HG02610 (cell line): ENCODE data around the gene PLAC1.
A peak's percentile ranks its signal among the peaks of the same experiment; 100 is the strongest.

Experiments used
- ATAC-seq: cut with Tn5 transposase; IDR thresholded peaks from one replicate; pipeline ENCODE4 v1.9.1; 2021; ENCODE audit warnings: mild to moderate bottlenecking, moderate library complexity; ENCODE audit not compliant: unreplicated experiment

The PLAC1 gene

GRCh38 chrX:134671294-134671693, 13.0 kb upstream of the PLAC1 start:
- no peak for ATAC-seq

GRCh38 chrX:134670134-134670924, 12.1 kb upstream of the PLAC1 start:
- no peak for ATAC-seq

GRCh38 chrX:134669378-134670098, 11.3 kb upstream of the PLAC1 start:
- ATAC-seq: no peak

GRCh38 chrX:134664202-134664601, 5.9 kb upstream of the PLAC1 start:
- no peak for ATAC-seq

GRCh38 chrX:134661295-134661694, 3.0 kb upstream of the PLAC1 start:
- ATAC-seq: no peak

- no peak for ATAC-seq
Observed at GRCh38 chrX:134660627-134661026, 2.4 kb upstream of the PLAC1 start.

- ATAC-seq: no peak
Observed at GRCh38 chrX:134659761-134660160, 1.5 kb upstream of the PLAC1 start.

GRCh38 chrX:134658760-134659023, 421 bp upstream of the PLAC1 start:
- ATAC-seq: no peak

GRCh38 chrX:134654398-134655012, 3.8 kb downstream of the PLAC1 start:
- peak; percentile 72 for ATAC-seq

GRCh38 chrX:134653835-134654234, 4.4 kb downstream of the PLAC1 start:
- no peak for ATAC-seq

GRCh38 chrX:134650701-134651100, 7.6 kb downstream of the PLAC1 start:
- ATAC-seq: no peak

- no peak for ATAC-seq
Observed at GRCh38 chrX:134649770-134650169, 8.5 kb downstream of the PLAC1 start.

GRCh38 chrX:134647477-134647877, 10.8 kb downstream of the PLAC1 start:
- no peak for ATAC-seq

- ATAC-seq: no peak
Observed at GRCh38 chrX:134646691-134647090, 11.6 kb downstream of the PLAC1 start.

GRCh38 chrX:134645936-134646543, 12.2 kb downstream of the PLAC1 start:
- no peak for ATAC-seq

- ATAC-seq: no peak
Observed at GRCh38 chrX:134642386-134642785, 15.9 kb downstream of the PLAC1 start.

- no peak for ATAC-seq
Observed at GRCh38 chrX:134641346-134641745, 16.9 kb downstream of the PLAC1 start.

GRCh38 chrX:134640914-134641313, 17.4 kb downstream of the PLAC1 start:
- ATAC-seq: no peak

GRCh38 chrX:134636851-134637250, 21.4 kb downstream of the PLAC1 start:
- no peak for ATAC-seq

- ATAC-seq: peak; percentile 69
Observed at GRCh38 chrX:134634691-134635090, 23.6 kb downstream of the PLAC1 start.

GRCh38 chrX:134633832-134634231, 24.4 kb downstream of the PLAC1 start:
- no peak for ATAC-seq

GRCh38 chrX:134633394-134633793, 24.9 kb downstream of the PLAC1 start:
- ATAC-seq: no peak
